ENCODE data around the gene LRP6. TPM values are rescaled to one million over a fixed set of nuclear protein-coding genes. Genes with fewer than 3 reads are reported as not detected.
A peak's percentile ranks its signal among the peaks of the same experiment; 100 is the strongest.
"Not testable (repeated sequence)": the region's sequence is repeated elsewhere in the genome, so short reads cannot be mapped to it uniquely, and the experiment has no call there.

Gene LRP6
- total RNA-seq (2014; rRNA removed) (15.5 and 17.3 TPM in 2 replicates), Bru-seq, nascent RNA (percentile 67 among the genes with signal in this experiment), BruChase-seq, experiment 1, labeled RNA remaining after a 6-hour chase (percentile 65 among the genes with signal in this experiment), BruChase-seq, experiment 2, labeled RNA remaining after a 2-hour chase (percentile 68 among the genes with signal in this experiment)
- long read RNA-seq, full-length matches to known transcripts, result 7 of 23 reads
- long read RNA-seq, partial matches to known transcripts, result 7 of 23 reads
- long read RNA-seq, other reads (novel, unspliced or antisense), result 9 of 23 reads

DNA sequence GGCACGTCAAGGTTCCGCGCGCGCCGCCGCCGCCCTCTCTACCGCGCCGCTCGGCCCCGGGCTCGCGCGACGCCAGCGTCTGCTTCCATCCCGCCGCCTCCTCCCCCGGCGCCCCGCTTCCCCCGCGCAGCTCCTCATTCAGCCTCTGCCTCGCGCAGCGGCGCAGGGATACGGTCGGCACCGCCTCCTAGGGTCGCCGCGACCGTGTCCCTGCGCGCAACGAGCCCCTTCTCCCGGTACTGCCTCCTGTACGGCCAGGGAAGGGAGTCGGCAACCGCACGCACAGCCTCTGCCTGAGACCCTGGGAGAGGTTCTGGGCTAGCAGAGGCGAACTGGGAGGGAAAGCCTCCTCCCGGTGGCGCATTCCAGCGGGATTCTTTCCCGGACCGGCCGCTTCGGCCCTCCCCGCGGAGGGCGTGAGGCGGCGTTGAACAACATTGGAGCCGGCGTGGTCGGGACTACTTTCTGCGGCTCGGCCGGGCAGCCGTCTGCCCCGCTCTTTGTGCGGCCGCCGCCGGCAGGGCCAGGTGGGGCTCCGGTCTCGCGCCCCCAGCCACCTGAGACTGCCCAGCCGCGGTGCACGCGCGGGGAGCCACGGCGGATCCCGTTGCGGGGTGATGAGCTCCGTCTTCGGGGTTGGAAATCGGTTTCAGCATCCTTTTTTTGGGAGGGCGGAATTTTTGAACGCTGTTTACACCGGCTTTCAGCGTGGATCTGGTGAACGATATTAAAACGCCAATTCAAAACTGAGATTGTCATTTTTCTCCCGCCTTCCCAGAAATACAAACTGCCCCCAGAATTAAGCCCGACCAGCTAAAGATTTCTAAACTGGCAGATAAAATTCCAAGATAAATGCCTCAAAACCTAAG, at the start of gene LRP6:
LRP6 (minus strand) TSS at position 172 of the 869 bp plus-strand sequence. CDS start 309 bp downstream, outside the sequence.
- no TSS peak for BruUV-seq (replicated peaks)
- Histone ChIP-seq H2AFZ (ENCODE audit: low read length) (peak within 1 kb of the TSS; percentile 81), H3K27ac (ENCODE audit: low read length) (peak within 1 kb of the TSS; percentile 79), H3K9me2 (replicated peaks; ENCODE audit: low read length) (no peaks in the 10 kb centered on the region), H3K4me1 (ENCODE audit: insufficient read depth, low read length) (peaks cover 16% of the 10 kb centered on the region), H3K4me2 (ENCODE audit: low read length) (peak within 1 kb of the TSS; percentile 84), H3K9ac (ENCODE audit: low read length) (peak within 1 kb of the TSS; percentile 86), H3F3A (ENCODE audit: low read length, unreplicated experiment) (no peaks in the 10 kb centered on the region), H3K4me3 (ENCODE audit: low read length) (peak within 1 kb of the TSS; percentile 74), H3K36me3 (ENCODE audit: low read depth, low read length) (no peaks in the 10 kb centered on the region), H4K20me1 (ENCODE audit: low read length) (peaks cover 18% of the 10 kb centered on the region), H3K79me2 (ENCODE audit: low read length) (peaks cover 46% of the 10 kb centered on the region), H3K9me3 (ENCODE audit: low read length) (no peaks in the 10 kb centered on the region), H3K27me3 (ENCODE audit: low read length) (no peaks in the 10 kb centered on the region)
- peak; percentile 81 for DNase-seq
- POLR2A ChIA-PET (ENCODE audit: unreplicated experiment), result interaction anchor here (0.6 to 0.7 kb wide), 4 partner anchors 19 to 639 kb away, joined by 4 to 11 read pairs (median 5); no protein-coding TSS in a partner anchor
- intact Hi-C loops (cut with micrococcal nuclease), result loop anchor here (5.0 to 10.0 kb wide), 3 partner anchors 65 to 185 kb away; no protein-coding TSS in a partner anchor
- ATAC-seq, result peak; percentile 83
- CTCF ChIA-PET, result interaction anchor here (0.6 kb wide), 1 partner anchor 381 kb away, joined by 3 read pairs; no protein-coding TSS in a partner anchor
- TF ChIP-seq EZH2phosphoT487 (IDR thresholded peaks at IDR 0.05; ENCODE audit: borderline replicate concordance, low read length) (no peak), EZH2 (IDR thresholded peaks at IDR 0.05; ENCODE audit: low read length, unreplicated experiment) (no peak)
- TF ChIP-seq, protein P1, sequence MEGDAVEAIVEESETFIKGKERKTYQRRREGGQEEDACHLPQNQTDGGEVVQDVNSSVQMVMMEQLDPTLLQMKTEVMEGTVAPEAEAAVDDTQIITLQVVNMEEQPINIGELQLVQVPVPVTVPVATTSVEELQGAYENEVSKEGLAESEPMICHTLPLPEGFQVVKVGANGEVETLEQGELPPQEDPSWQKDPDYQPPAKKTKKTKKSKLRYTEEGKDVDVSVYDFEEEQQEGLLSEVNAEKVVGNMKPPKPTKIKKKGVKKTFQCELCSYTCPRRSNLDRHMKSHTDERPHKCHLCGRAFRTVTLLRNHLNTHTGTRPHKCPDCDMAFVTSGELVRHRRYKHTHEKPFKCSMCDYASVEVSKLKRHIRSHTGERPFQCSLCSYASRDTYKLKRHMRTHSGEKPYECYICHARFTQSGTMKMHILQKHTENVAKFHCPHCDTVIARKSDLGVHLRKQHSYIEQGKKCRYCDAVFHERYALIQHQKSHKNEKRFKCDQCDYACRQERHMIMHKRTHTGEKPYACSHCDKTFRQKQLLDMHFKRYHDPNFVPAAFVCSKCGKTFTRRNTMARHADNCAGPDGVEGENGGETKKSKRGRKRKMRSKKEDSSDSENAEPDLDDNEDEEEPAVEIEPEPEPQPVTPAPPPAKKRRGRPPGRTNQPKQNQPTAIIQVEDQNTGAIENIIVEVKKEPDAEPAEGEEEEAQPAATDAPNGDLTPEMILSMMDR (conservative IDR thresholded peaks at IDR 0.05; ENCODE audit: low read depth, low read length), result no peak

DNA sequence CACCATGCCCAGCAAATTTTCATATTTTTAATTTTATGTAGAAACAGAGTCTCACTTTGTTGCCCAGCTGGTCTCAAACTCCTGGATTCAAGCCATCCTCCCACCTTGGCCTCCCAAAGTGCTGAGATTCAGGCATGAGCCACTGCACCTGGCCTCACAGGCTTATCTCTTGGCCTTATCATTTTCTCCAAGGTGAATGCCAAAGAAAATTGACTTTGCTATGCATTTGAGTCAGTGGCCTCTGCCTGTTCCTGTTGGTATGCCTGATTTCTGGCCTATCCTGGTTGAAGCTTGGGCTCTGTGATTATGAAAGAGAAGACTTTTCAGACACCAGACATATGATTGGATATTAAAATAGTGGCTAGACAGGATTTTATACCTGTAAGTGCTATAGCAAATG, 49.0 kb upstream of the LRP6 start:
- Histone ChIP-seq H3K4me2 (ENCODE audit: low read length) (no peak overlapping the region), H3K4me3 (ENCODE audit: low read length) (no peak overlapping the region), H2AFZ (ENCODE audit: low read length) (no peak overlapping the region), H4K20me1 (ENCODE audit: low read length) (no peaks in the 10 kb centered on the region), H3K9me2 (replicated peaks; ENCODE audit: low read length) (no peaks in the 10 kb centered on the region), H3K27me3 (ENCODE audit: low read length) (no peaks in the 10 kb centered on the region), H3K36me3 (ENCODE audit: low read depth, low read length) (no peaks in the 10 kb centered on the region), H3K27ac (ENCODE audit: low read length) (no peak overlapping the region), H3K79me2 (ENCODE audit: low read length) (no peaks in the 10 kb centered on the region), H3F3A (ENCODE audit: low read length, unreplicated experiment) (no peaks in the 10 kb centered on the region), H3K9ac (ENCODE audit: low read length) (no peak overlapping the region), H3K4me1 (ENCODE audit: insufficient read depth, low read length) (no peaks in the 10 kb centered on the region), H3K9me3 (ENCODE audit: low read length) (no peaks in the 10 kb centered on the region)
- no TSS peak for BruUV-seq (replicated peaks)
- POLR2A ChIA-PET (ENCODE audit: unreplicated experiment), result no interaction called here
- TF ChIP-seq, protein P1 (conservative IDR thresholded peaks at IDR 0.05; ENCODE audit: low read depth, low read length), result no peak
- intact Hi-C loops (cut with micrococcal nuclease), result no loop called here
- CTCF ChIA-PET, result no interaction called here
- ATAC-seq, result no peak
- DNase-seq, result no peak

DNA sequence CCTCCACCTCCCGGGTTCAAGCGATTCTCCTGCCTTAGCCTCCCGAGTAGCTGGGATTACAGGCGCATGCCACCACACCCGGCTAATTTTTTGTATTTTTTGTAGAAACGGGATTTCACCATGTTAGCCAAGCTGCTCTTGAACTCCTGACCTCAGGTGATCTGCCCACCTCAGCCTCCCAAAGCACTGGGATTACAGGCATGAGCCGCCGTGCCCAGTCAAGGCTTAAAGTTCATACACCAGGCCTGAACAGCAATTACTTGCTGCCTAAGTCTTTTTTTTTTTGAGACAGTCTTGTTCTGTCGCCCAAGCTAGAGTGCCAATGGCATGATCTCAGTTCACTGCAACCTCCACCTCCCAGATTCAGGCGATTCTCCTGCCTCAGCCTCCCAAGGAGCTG, 43.9 kb upstream of the LRP6 start:
- H3K9ac ChIP-seq (ENCODE audit: low read length); H3K4me1 ChIP-seq (ENCODE audit: insufficient read depth, low read length); intact Hi-C loops (cut with micrococcal nuclease); H3K27me3 ChIP-seq (ENCODE audit: low read length); H3K36me3 ChIP-seq (ENCODE audit: low read depth, low read length); H3K27ac ChIP-seq (ENCODE audit: low read length); ATAC-seq; H3K79me2 ChIP-seq (ENCODE audit: low read length); BruUV-seq (replicated peaks); H3K4me2 ChIP-seq (ENCODE audit: low read length); H3K9me2 ChIP-seq (replicated peaks; ENCODE audit: low read length); POLR2A ChIA-PET (ENCODE audit: unreplicated experiment); H2AFZ ChIP-seq (ENCODE audit: low read length); DNase-seq; H3K9me3 ChIP-seq (ENCODE audit: low read length); H4K20me1 ChIP-seq (ENCODE audit: low read length); H3F3A ChIP-seq (ENCODE audit: low read length, unreplicated experiment); H3K4me3 ChIP-seq (ENCODE audit: low read length): not testable (repeated sequence)
- CTCF ChIA-PET, result interaction anchor here (0.7 kb wide), 1 partner anchor 39 kb away, joined by 6 read pairs; no protein-coding TSS in a partner anchor

All from PC-3 (cell line).